Measurements from ENCODE around the gene CAPN15. TPM values are rescaled to one million over a fixed set of nuclear protein-coding genes. Genes with fewer than 3 reads are reported as not detected.
A peak's percentile ranks its signal among the peaks of the same experiment; 100 is the strongest.

CAPN15 gene
- total RNA-seq, 2 experiments from 2014 or later: 32.9 to 54.0 TPM

- BruUV-seq (replicated peaks): no TSS peak
- POLR2A ChIA-PET: interaction anchor here (0.6 kb wide), 1 partner anchor 838 kb away, joined by 5 read pairs; no protein-coding TSS in a partner anchor
Observed at GRCh38 chr16:578870-579405, 51.4 kb downstream of the CAPN15 start.

GRCh38 chr16:580141-580945 lies 52.8 kb downstream of the CAPN15 start:
- POLR2A ChIA-PET: no interaction called here

More at GRCh38 chr16:578870-579405, 51.4 kb downstream of the CAPN15 start:
- H2AFZ ChIP-seq (ENCODE audit: low read length): no peak overlapping the region
- H3K27ac ChIP-seq (ENCODE audit: low read depth, low read length, poor library complexity, severe bottlenecking): no peak overlapping the region
- H3K9me2 ChIP-seq (ENCODE audit: insufficient read depth, low read length): no peaks in the 10 kb centered on the region
- intact Hi-C loops (cut with micrococcal nuclease; ENCODE audit: unreplicated experiment): loop anchor here (1.0 kb wide), 2 partner anchors 22 to 81 kb away; no protein-coding TSS in a partner anchor
- H3K4me3 ChIP-seq (ENCODE audit: low read depth, low read length, poor library complexity, severe bottlenecking): no peak overlapping the region
- peak; percentile 78 for TF ChIP-seq CTCF (conservative IDR thresholded peaks at IDR 0.05; ENCODE audit: low read length)
- TF ChIP-seq EZH2phosphoT487 (IDR thresholded peaks at IDR 0.05; ENCODE audit: borderline replicate concordance, low read depth, low read length): no peak
- peak overlapping the region; percentile 15; the same call in 1 of the 2 replicates for H3K4me2 ChIP-seq (ENCODE audit: low read length)
- H3K79me2 ChIP-seq (ENCODE audit: insufficient read depth, low read depth, low read length): no peaks in the 10 kb centered on the region
- peak; percentile 77 for DNase-seq (ENCODE audit: low spot score)
- CTCF ChIA-PET (ENCODE audit: unreplicated experiment): no interaction called here
- H4K20me1 ChIP-seq (ENCODE audit: insufficient read depth, low read length): no peaks in the 10 kb centered on the region
- peaks cover 10% of the 10 kb centered on the region for H3K4me1 ChIP-seq (ENCODE audit: insufficient read depth, low read length, poor library complexity, severe bottlenecking)
- no peaks in the 10 kb centered on the region for H3K9me3 ChIP-seq (ENCODE audit: low read length)
- peaks cover 4% of the 10 kb centered on the region; the same call in 1 of the 2 replicates for H3K36me3 ChIP-seq (ENCODE audit: insufficient read depth, low read length)

More at GRCh38 chr16:580141-580945, 52.8 kb downstream of the CAPN15 start:
- no peaks in the 10 kb centered on the region for H3K79me2 ChIP-seq (ENCODE audit: insufficient read depth, low read depth, low read length)
- no peaks in the 10 kb centered on the region for H3K9me2 ChIP-seq (ENCODE audit: insufficient read depth, low read length)
- H3K4me2 ChIP-seq (ENCODE audit: low read length): no peak overlapping the region
- H4K20me1 ChIP-seq (ENCODE audit: insufficient read depth, low read length): no peaks in the 10 kb centered on the region
- CTCF ChIA-PET (ENCODE audit: unreplicated experiment): no interaction called here
- H3K4me1 ChIP-seq (ENCODE audit: insufficient read depth, low read length, poor library complexity, severe bottlenecking): peaks cover 10% of the 10 kb centered on the region
- no peak for TF ChIP-seq EZH2phosphoT487 (IDR thresholded peaks at IDR 0.05; ENCODE audit: borderline replicate concordance, low read depth, low read length)
- TF ChIP-seq CTCF (conservative IDR thresholded peaks at IDR 0.05; ENCODE audit: low read length): no peak
- no peaks in the 10 kb centered on the region for H3K9me3 ChIP-seq (ENCODE audit: low read length)
- intact Hi-C loops (cut with micrococcal nuclease; ENCODE audit: unreplicated experiment): no loop called here
- no peak overlapping the region for H2AFZ ChIP-seq (ENCODE audit: low read length)
- H3K36me3 ChIP-seq (ENCODE audit: insufficient read depth, low read length): peaks cover 4% of the 10 kb centered on the region; the same call in 1 of the 2 replicates
- no peak overlapping the region for H3K4me3 ChIP-seq (ENCODE audit: low read depth, low read length, poor library complexity, severe bottlenecking)
- H3K27ac ChIP-seq (ENCODE audit: low read depth, low read length, poor library complexity, severe bottlenecking): no peak overlapping the region
- BruUV-seq (replicated peaks): no TSS peak
- DNase-seq (ENCODE audit: low spot score): no peak
